ENCODE data around the gene UQCR10. TPM values are rescaled to one million over a fixed set of nuclear protein-coding genes. Genes with fewer than 3 reads are reported as not detected.
A peak's percentile ranks its signal among the peaks of the same experiment; 100 is the strongest.

The UQCR10 gene
- total RNA-seq, 1 donor from 2014 or later, result 84.6 TPM

DNA sequence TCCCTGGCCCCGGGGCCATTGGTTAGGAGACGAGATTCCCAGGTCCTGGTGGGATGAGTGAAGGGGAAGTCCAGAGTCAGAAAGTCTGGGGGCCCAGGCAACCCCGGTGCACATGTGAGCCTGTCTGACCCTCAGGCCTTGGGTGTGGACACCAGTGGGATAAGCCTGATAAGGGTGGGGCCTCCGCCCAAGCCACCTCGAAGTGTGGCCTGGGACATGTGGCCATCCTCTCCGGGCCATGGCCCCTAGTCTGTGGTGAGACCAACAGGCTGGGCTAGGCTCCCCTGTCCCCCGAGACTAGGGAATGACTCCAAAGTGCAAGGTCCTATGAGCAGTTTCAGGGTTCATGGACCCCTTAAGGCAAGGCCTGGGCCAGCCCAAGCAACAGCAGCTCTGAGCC, 41.1 kb upstream of the UQCR10 start:
- H3K27ac Mint-ChIP-seq (ENCODE audit: unreplicated experiment), result no peak overlapping the region
- H3K27me3 Mint-ChIP-seq (ENCODE audit: unreplicated experiment), result peaks cover 5% of the 10 kb centered on the region
- no peaks in the 10 kb centered on the region for H3K9me3 Mint-ChIP-seq (ENCODE audit: unreplicated experiment)
- no peaks in the 10 kb centered on the region for H3K4me1 Mint-ChIP-seq (ENCODE audit: unreplicated experiment)
- TF ChIP-seq, protein P1, sequence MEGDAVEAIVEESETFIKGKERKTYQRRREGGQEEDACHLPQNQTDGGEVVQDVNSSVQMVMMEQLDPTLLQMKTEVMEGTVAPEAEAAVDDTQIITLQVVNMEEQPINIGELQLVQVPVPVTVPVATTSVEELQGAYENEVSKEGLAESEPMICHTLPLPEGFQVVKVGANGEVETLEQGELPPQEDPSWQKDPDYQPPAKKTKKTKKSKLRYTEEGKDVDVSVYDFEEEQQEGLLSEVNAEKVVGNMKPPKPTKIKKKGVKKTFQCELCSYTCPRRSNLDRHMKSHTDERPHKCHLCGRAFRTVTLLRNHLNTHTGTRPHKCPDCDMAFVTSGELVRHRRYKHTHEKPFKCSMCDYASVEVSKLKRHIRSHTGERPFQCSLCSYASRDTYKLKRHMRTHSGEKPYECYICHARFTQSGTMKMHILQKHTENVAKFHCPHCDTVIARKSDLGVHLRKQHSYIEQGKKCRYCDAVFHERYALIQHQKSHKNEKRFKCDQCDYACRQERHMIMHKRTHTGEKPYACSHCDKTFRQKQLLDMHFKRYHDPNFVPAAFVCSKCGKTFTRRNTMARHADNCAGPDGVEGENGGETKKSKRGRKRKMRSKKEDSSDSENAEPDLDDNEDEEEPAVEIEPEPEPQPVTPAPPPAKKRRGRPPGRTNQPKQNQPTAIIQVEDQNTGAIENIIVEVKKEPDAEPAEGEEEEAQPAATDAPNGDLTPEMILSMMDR (IDR thresholded peaks at IDR 0.05; ENCODE audit: unreplicated experiment), result no peak
- no peaks in the 10 kb centered on the region for H3K36me3 Mint-ChIP-seq (ENCODE audit: low read depth, unreplicated experiment)
- DNase-seq (ENCODE audit: low spot score), result no peak
- H3K4me3 Mint-ChIP-seq (ENCODE audit: unreplicated experiment), result no peak overlapping the region

DNA sequence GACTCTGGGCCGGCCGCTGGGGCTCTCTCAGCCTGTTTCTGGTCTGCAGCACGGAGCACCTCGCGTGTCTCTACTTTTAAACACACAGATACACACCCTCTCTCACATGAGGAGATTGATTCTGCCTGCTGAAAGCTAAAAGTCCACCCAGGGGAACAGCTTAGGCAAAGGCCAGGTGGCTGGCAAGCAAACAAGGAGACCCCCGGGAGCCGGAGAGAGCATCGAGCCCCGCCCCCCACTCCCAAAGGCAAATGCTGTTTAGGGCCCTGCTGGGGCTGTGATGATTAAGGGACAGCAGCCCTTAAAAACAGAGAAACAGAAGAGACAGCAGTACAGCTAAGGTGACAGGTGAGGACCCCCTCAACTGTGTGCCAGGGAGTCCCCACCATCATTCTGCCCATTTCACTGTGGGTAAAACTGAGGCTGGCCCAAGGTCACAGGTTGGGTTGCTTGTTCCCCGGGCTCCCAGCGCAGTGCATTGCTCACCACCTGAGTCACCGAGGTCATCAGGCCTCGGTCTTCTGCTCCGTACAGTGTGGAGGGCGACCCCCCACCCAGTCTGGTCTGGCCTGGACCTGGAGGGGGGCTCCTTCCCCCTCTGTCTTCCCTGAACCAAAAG, 40.5 kb upstream of the UQCR10 start:
- Mint-ChIP-seq H3K9me3 (ENCODE audit: unreplicated experiment) (no peaks in the 10 kb centered on the region), H3K27me3 (ENCODE audit: unreplicated experiment) (peaks cover 3% of the 10 kb centered on the region), H3K27ac (ENCODE audit: unreplicated experiment) (no peak overlapping the region), H3K4me1 (ENCODE audit: unreplicated experiment) (no peaks in the 10 kb centered on the region), H3K4me3 (ENCODE audit: unreplicated experiment) (no peak overlapping the region), H3K36me3 (ENCODE audit: low read depth, unreplicated experiment) (no peaks in the 10 kb centered on the region)
- TF ChIP-seq, protein P1 (IDR thresholded peaks at IDR 0.05; ENCODE audit: unreplicated experiment), result no peak
- no peak for DNase-seq (ENCODE audit: low spot score)

DNA sequence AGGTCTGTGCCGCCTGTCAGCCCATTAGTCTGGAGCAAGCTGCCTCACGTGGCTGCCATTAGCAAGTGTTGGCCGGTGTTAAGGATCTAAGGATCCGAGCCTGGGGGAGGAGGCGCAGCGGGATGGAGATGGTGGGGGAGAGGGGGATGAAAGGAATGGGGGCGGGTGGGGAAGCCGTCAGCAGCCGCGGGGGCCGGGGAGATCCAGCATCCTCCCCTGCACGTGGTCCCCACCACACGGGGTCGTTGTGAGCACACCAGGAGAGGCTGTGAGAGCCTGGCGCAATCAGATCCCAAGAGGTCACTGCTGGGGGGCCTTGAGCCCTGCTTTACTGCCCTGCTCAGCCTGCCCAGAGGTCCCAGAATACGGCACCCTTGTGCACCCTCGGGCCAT, 40.0 kb upstream of the UQCR10 start:
- Mint-ChIP-seq H3K27me3 (ENCODE audit: unreplicated experiment) (peaks cover 3% of the 10 kb centered on the region), H3K36me3 (ENCODE audit: low read depth, unreplicated experiment) (no peaks in the 10 kb centered on the region), H3K4me3 (ENCODE audit: unreplicated experiment) (no peak overlapping the region), H3K4me1 (ENCODE audit: unreplicated experiment) (no peaks in the 10 kb centered on the region), H3K9me3 (ENCODE audit: unreplicated experiment) (no peaks in the 10 kb centered on the region), H3K27ac (ENCODE audit: unreplicated experiment) (no peak overlapping the region)
- DNase-seq (ENCODE audit: low spot score), result peak; percentile 62
- TF ChIP-seq, protein P1 (IDR thresholded peaks at IDR 0.05; ENCODE audit: unreplicated experiment), result no peak

DNA sequence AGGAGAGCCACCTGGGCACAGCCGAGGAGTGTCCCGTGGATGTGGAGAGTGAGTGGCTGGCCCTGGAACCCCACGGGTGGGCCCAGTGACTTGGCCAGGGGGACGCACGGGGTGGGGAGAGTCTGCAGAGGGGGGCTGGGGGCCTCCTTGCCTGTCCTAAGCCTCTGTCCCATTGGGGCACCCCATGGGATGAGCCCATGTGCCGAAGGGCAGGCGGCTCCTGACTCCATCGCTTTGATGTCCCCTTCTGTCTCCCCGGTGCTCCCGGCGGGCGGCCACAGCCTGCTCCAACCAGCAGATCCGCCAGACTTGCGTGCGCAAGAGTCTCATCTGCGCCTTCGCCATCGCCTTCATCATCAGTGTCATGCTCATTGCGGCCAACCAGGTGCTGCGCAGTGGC, 38.0 kb upstream of the UQCR10 start:
- DNase-seq (ENCODE audit: low spot score), result no peak
- H3K9me3 Mint-ChIP-seq (ENCODE audit: unreplicated experiment), result no peaks in the 10 kb centered on the region

More for the DNA sequence above, 38.0 kb upstream of the UQCR10 start:
- TF ChIP-seq, protein P1 (IDR thresholded peaks at IDR 0.05; ENCODE audit: unreplicated experiment), result no peak
- Mint-ChIP-seq H3K27me3 (ENCODE audit: unreplicated experiment) (peaks cover 2% of the 10 kb centered on the region), H3K4me3 (ENCODE audit: unreplicated experiment) (no peak overlapping the region), H3K4me1 (ENCODE audit: unreplicated experiment) (no peaks in the 10 kb centered on the region), H3K36me3 (ENCODE audit: low read depth, unreplicated experiment) (no peaks in the 10 kb centered on the region), H3K27ac (ENCODE audit: unreplicated experiment) (no peak overlapping the region)
